H4 (cell line): ENCODE measurements around the gene CDC42BPG. TPM values are rescaled to one million over a fixed set of nuclear protein-coding genes. Genes with fewer than 3 reads are reported as not detected.

Experiments used
- DNase-seq: peaks from one replicate; pipeline ENCODE4 v3.0.0-alpha.2; 2015; ENCODE audit warnings: low spot score
- total RNA-seq: library from RNA; depleted of rRNA; stranded (reverse); fragments of >200 nt; shearing (Covaris generic); gene quantifications from 2 replicates; pipeline ENCODE4 v1.2.3, GENCODE V29; 2014; rRNA removed

CDC42BPG gene
- 0.02 TPM in 1 of 2 replicates, not detected in the other for total RNA-seq

GRCh38 chr11:64844330-64845128, at the start of gene CDC42BPG:
Gene CDC42BPG (minus strand): TSS chr11:64844653. CDS start chr11:64844569, 84 bp downstream.
- DNase-seq, result no peak

GRCh38 chr11:64893194-64894069, 49.0 kb upstream of the CDC42BPG start:
- DNase-seq, result no peak

GRCh38 chr11:64892838-64893193, 48.4 kb upstream of the CDC42BPG start:
- DNase-seq, result no peak

GRCh38 chr11:64892411-64892831, 48.0 kb upstream of the CDC42BPG start:
- DNase-seq, result no peak

- no peak for DNase-seq
Measured at GRCh38 chr11:64891880-64892279, 47.4 kb upstream of the CDC42BPG start.

GRCh38 chr11:64891215-64891848, 46.9 kb upstream of the CDC42BPG start:
- DNase-seq, result no peak

GRCh38 chr11:64890522-64890939, 46.1 kb upstream of the CDC42BPG start:
- DNase-seq, result no peak

GRCh38 chr11:64888729-64889511, 44.5 kb upstream of the CDC42BPG start:
- no peak for DNase-seq

GRCh38 chr11:64888406-64888728, 43.9 kb upstream of the CDC42BPG start:
- DNase-seq, result no peak

GRCh38 chr11:64887757-64888405, 43.4 kb upstream of the CDC42BPG start:
- no peak for DNase-seq

- DNase-seq, result no peak
Measured at GRCh38 chr11:64887234-64887756, 42.8 kb upstream of the CDC42BPG start.

GRCh38 chr11:64885367-64886286, 41.2 kb upstream of the CDC42BPG start:
- DNase-seq, result no peak

- DNase-seq, result no peak
Measured at GRCh38 chr11:64884019-64884418, 39.6 kb upstream of the CDC42BPG start.

- no peak for DNase-seq
Measured at GRCh38 chr11:64883575-64883974, 39.1 kb upstream of the CDC42BPG start.

GRCh38 chr11:64882243-64882642, 37.8 kb upstream of the CDC42BPG start:
- DNase-seq, result no peak

- DNase-seq, result no peak
Measured at GRCh38 chr11:64881476-64881875, 37.0 kb upstream of the CDC42BPG start.

- no peak for DNase-seq
Measured at GRCh38 chr11:64880240-64881001, 36.0 kb upstream of the CDC42BPG start.

GRCh38 chr11:64879244-64879900, 34.9 kb upstream of the CDC42BPG start:
- no peak for DNase-seq
